B cell (primary cell): ENCODE measurements around the gene RIMBP2. TPM values are rescaled to one million over a fixed set of nuclear protein-coding genes. Genes with fewer than 3 reads are reported as not detected.

Experiments
- ATAC-seq: fragments of 200-7000 bp; cut with Tn5 transposase; one replicate; pipeline ENCODE4 v1.10.0; 2021; ENCODE audit warnings: low read depth, mild to moderate bottlenecking, moderate number of reproducible peaks, moderate library complexity
- CTCF ChIA-PET: fragments of 350-600 bp; sonication (Branson Sonifier 250); formaldehyde crosslinking; loops from one replicate; lab custom pipeline; 2021; ENCODE audit warnings: antibody characterized with exemption, inconsistent platforms; lab: Charles Lee
- POLR2A ChIA-PET: fragments of 350-600 bp; sonication (Branson Sonifier 250); formaldehyde crosslinking; loops from one replicate; lab custom pipeline; 2021; ENCODE audit warnings: antibody characterized with exemption; lab: Charles Lee
- DNase-seq: peaks from one replicate; pipeline ENCODE4 v3.0.0; 2013
- H2AFZ ChIP-seq: 2 replicates; pipeline ENCODE4 v1.6.1; 2012; ENCODE audit warnings: mild to moderate bottlenecking, low read depth, low read length; ENCODE audit not compliant: insufficient read depth, poor library complexity, severe bottlenecking
- H3K27ac ChIP-seq, 2 donors: 1 replicate in 1 of 2; 2 replicates in 1 of 2; pipeline ENCODE4 v1.5.1; 2012 to 2013; ENCODE audit warnings: low read length in 2 of 2, mild to moderate bottlenecking in 2 of 2, moderate library complexity in 1 of 2
- H3K27me3 ChIP-seq, 4 experiments: fragments of 200-600 bp in 1 of 4; sonication (generic) in 1 of 4; replicated peaks in 1 of 4; 1 replicate in 2 of 4; 2 replicates in 2 of 4; pipeline versions ENCODE4 v1.6.1 to v1.7.0; 2013 to 2016; ENCODE audit warnings: low read length in 3 of 4, mild to moderate bottlenecking in 2 of 4, mixed read lengths in 1 of 4, moderate library complexity in 1 of 4; ENCODE audit not compliant: insufficient read depth in 4 of 4, control insufficient read depth in 3 of 4; ENCODE audit errors: control extremely low read depth in 1 of 4
- H3K36me3 ChIP-seq, 2 experiments: replicated peaks in 1 of 2; 1 replicate in 1 of 2; 2 replicates in 1 of 2; pipeline versions ENCODE4 v1.6.1 to v1.7.1; 2013; ENCODE audit warnings: low read length in 1 of 2; ENCODE audit not compliant: insufficient read depth in 2 of 2, control insufficient read depth in 1 of 2; ENCODE audit errors: control extremely low read depth in 1 of 2, extremely low read depth in 1 of 2
- H3K4me1 ChIP-seq, 2 donors: fragments of 200-600 bp in 1 of 2; sonication (generic) in 1 of 2; 1 replicate in 1 of 2; 2 replicates in 1 of 2; pipeline versions ENCODE4 v1.5.1 to v1.6.1; 2013 to 2017; ENCODE audit warnings: low read length in 2 of 2; ENCODE audit not compliant: control insufficient read depth in 2 of 2, insufficient read depth in 2 of 2
- H3K4me2 ChIP-seq: replicated peaks from 2 replicates; pipeline ENCODE3; 2012; ENCODE audit warnings: mild to moderate bottlenecking, low read depth, low read length; ENCODE audit not compliant: poor library complexity, severe bottlenecking
- H3K4me3 ChIP-seq, 5 experiments: fragments of 200-600 bp in 1 of 5; sonication (generic) in 1 of 5; 1 replicate in 3 of 5; 2 replicates in 2 of 5; pipeline versions ENCODE4 v1.5.1 to v1.7.0; 2011 to 2016; ENCODE audit warnings: low read length in 4 of 5, mild to moderate bottlenecking in 4 of 5, low read depth in 2 of 5, control low read depth in 1 of 5, moderate library complexity in 1 of 5; ENCODE audit not compliant: insufficient read depth in 1 of 5; ENCODE audit errors: control extremely low read depth in 1 of 5, extremely low read depth in 1 of 5
- H3K79me2 ChIP-seq: fragments of 200-600 bp; sonication (generic); one replicate; pipeline ENCODE4 v1.6.0; 2016; ENCODE audit warnings: low read length; ENCODE audit not compliant: control insufficient read depth, insufficient read depth
- H3K9ac ChIP-seq: fragments of 200-600 bp; sonication (generic); 2 replicates; pipeline ENCODE4 v1.6.1; 2017; ENCODE audit warnings: mild to moderate bottlenecking, low read length, moderate library complexity
- H3K9me3 ChIP-seq, 3 donors: one replicate each; pipeline versions ENCODE4 v1.6.1 to v1.7.1; 2013; ENCODE audit warnings: low read length in 2 of 3; ENCODE audit not compliant: control insufficient read depth in 2 of 3, insufficient read depth in 1 of 3; ENCODE audit errors: control extremely low read depth in 1 of 3
- H4K20me1 ChIP-seq: 2 replicates; pipeline ENCODE4 v1.6.0; 2012; ENCODE audit warnings: mild to moderate bottlenecking, low read length; ENCODE audit not compliant: insufficient read depth, control insufficient read depth, poor library complexity, severe bottlenecking
- H3K27ac Mint-ChIP-seq: one replicate; pipeline ENCODE4 v1.8.0; 2021; ENCODE audit warnings: mixed read lengths
- H3K27me3 Mint-ChIP-seq: one replicate; pipeline ENCODE4 v1.8.0; 2021; ENCODE audit warnings: mixed read lengths
- H3K4me1 Mint-ChIP-seq: one replicate; pipeline ENCODE4 v1.8.0; 2021; ENCODE audit warnings: mixed read lengths
- H3K4me3 Mint-ChIP-seq: one replicate; pipeline ENCODE4 v1.8.0; 2021; ENCODE audit warnings: mixed read lengths
- H3K9me3 Mint-ChIP-seq: one replicate; pipeline ENCODE4 v1.8.0; 2022; ENCODE audit warnings: mixed read lengths; ENCODE audit not compliant: insufficient read depth
- CTCF ChIP-seq: fragments of 200-600 bp; IDR thresholded peaks from one replicate; pipeline ENCODE4 v1.8.0; 2022; ENCODE audit warnings: antibody characterized with exemption, mild to moderate bottlenecking
- EZH2 ChIP-seq: IDR thresholded peaks from 2 replicates; pipeline ENCODE4 v1.6.1; 2012; ENCODE audit warnings: borderline replicate concordance, low read depth, mild to moderate bottlenecking, moderate library complexity, low read length; ENCODE audit not compliant: insufficient read depth, poor library complexity, severe bottlenecking
- WGBS: methylation state at CpG from one replicate; pipeline ENCODE4 v1.1.5; 2013; ENCODE audit warnings: missing lambda C conversion rate; ENCODE audit not compliant: insufficient coverage; 5-methylcytosine and 5-hydroxymethylcytosine counted together
- intact Hi-C: fragments of 100-400 bp; cut with micrococcal nuclease; formaldehyde crosslinking; loops from one replicate; pipeline ENCODE4 v1.10.0; 2022
- polyA plus RNA-seq: library from polyadenylated mRNA; depleted of rRNA; stranded (reverse); fragments of >200 nt; gene quantifications from 2 replicates; pipeline ENCODE4 v1.2.3, GENCODE V29; 2012
- total RNA-seq, 2 donors: library from RNA; stranded (reverse); fragments of 120-200 nt in 1 of 2; gene quantifications; 1 replicate in 1 of 2; 2 replicates in 1 of 2; pipeline versions ENCODE4 v1.2.3 to v1.2.4, GENCODE V29; 2013 to 2022

RIMBP2 gene
- total and polyA plus RNA-seq, 2 donors (not counting 1 experiment from before 2014, with no cell fraction given), result not detected

GRCh38 chr12:130602251-130602650, 113.8 kb downstream of the RIMBP2 start:
- ATAC-seq (no peak), DNase-seq (no peak)
- Histone ChIP-seq H3K79me2 (no peaks in the 10 kb centered on the region), H3K27ac (no peak overlapping the region), H3K9ac (no peak overlapping the region), H2AFZ (no peak overlapping the region), H4K20me1 (no peaks in the 10 kb centered on the region), H3K27me3 (no peaks in the 10 kb centered on the region), H3K4me1 (no peaks in the 10 kb centered on the region), H3K36me3 (no peaks in the 10 kb centered on the region), H3K9me3 (no peaks in the 10 kb centered on the region), H3K4me2 (no peak overlapping the region), H3K4me3 (no peak overlapping the region)
- peaks cover 2% of the 10 kb centered on the region for H3K9me3 Mint-ChIP-seq
- no peaks in the 10 kb centered on the region for H3K27me3 Mint-ChIP-seq
- no peak for TF ChIP-seq CTCF
- no peak for TF ChIP-seq EZH2
- H3K4me1 Mint-ChIP-seq, result no peaks in the 10 kb centered on the region
- WGBS, result 96% methylated on average over 7 of the region's 8 CpGs
- H3K4me3 Mint-ChIP-seq, result no peak overlapping the region
- ChIA-PET POLR2A (no interaction called here), CTCF (no interaction called here)
- intact Hi-C loops, result no loop called here
- no peak overlapping the region for H3K27ac Mint-ChIP-seq

- Histone ChIP-seq H2AFZ (no peak overlapping the region), H3K4me2 (no peak overlapping the region), H3K36me3 (no peaks in the 10 kb centered on the region), H3K4me1 (no peaks in the 10 kb centered on the region), H4K20me1 (no peaks in the 10 kb centered on the region), H3K27me3 (no peaks in the 10 kb centered on the region), H3K4me3 (no peak overlapping the region), H3K9ac (no peak overlapping the region), H3K9me3 (peaks cover 0 to under 1% (median 0%) of the 10 kb centered on the region in 3 donors), H3K79me2 (no peaks in the 10 kb centered on the region), H3K27ac (no peak overlapping the region)
- TF ChIP-seq CTCF, result no peak
- no peak for TF ChIP-seq EZH2
- peaks cover 2% of the 10 kb centered on the region for H3K9me3 Mint-ChIP-seq
- intact Hi-C loops, result no loop called here
- no peak for DNase-seq
- WGBS, result no CpG with 5 or more reads among the region's 1 CpG
- no peak overlapping the region for H3K27ac Mint-ChIP-seq
- CTCF ChIA-PET, result no interaction called here
- ATAC-seq, result no peak
- no peaks in the 10 kb centered on the region for H3K27me3 Mint-ChIP-seq
- H3K4me3 Mint-ChIP-seq, result no peak overlapping the region
- POLR2A ChIA-PET, result no interaction called here
- no peaks in the 10 kb centered on the region for H3K4me1 Mint-ChIP-seq
Measured at GRCh38 chr12:130601327-130601726, 114.8 kb downstream of the RIMBP2 start.
